Left ventricle myocardium inferior (tissue), 1 donor: Measurements from ENCODE around the gene BPGM. TPM values are rescaled to one million over a fixed set of nuclear protein-coding genes. Genes with fewer than 3 reads are reported as not detected.
"Not testable (repeated sequence)": the region's sequence is repeated elsewhere in the genome, so short reads cannot be mapped to it uniquely, and the experiment has no call there.

Source experiments
- DNase-seq: peaks from one replicate; pipeline ENCODE4 v3.0.0-alpha.2; 2020
- H3K27ac ChIP-seq: fragments of 200-600 bp; replicated peaks from 2 replicates; pipeline ENCODE4 v1.8.0; 2021
- H3K27me3 ChIP-seq: fragments of 200-600 bp; 2 replicates; pipeline ENCODE4 v1.8.0; 2021; ENCODE audit warnings: low read depth
- H3K36me3 ChIP-seq: fragments of 200-600 bp; 2 replicates; pipeline ENCODE4 v1.8.0; 2021
- H3K4me1 ChIP-seq: fragments of 200-600 bp; 2 replicates; pipeline ENCODE4 v1.8.0; 2021
- H3K4me3 ChIP-seq: fragments of 200-600 bp; 2 replicates; pipeline ENCODE4 v1.8.0; 2021; ENCODE audit warnings: mild to moderate bottlenecking, moderate library complexity
- H3K9me3 ChIP-seq: fragments of 200-600 bp; replicated peaks from 2 replicates; pipeline ENCODE4 v1.8.0; 2021
- CTCF ChIP-seq: fragments of 200-600 bp; IDR thresholded peaks from 2 replicates; pipeline ENCODE4 v1.8.0; 2021; ENCODE audit warnings: antibody characterized with exemption, mild to moderate bottlenecking, borderline replicate concordance
- intact Hi-C: fragments of 100-400 bp; cut with micrococcal nuclease; formaldehyde crosslinking; loops from one replicate; pipeline ENCODE4 v1.11.0; 2022
- total RNA-seq: library from RNA; stranded (reverse); fragmentation: NEBNext Ultra II Directional; extraction: Animal tissue kit (Norgen Biotek cat#: 25700); gene quantifications from one replicate; pipeline ENCODE4 v1.2.1, GENCODE V29; 2021
- donor health status: DM: no; HTN: yes; CAD: no; lungs with severe emphysema.

Gene BPGM
- total RNA-seq, 1 donor from 2014 or later: 13.9 TPM

- Histone ChIP-seq H3K27me3 (no peaks in the 10 kb centered on the region), H3K4me1 (no peaks in the 10 kb centered on the region), H3K4me3 (no peak overlapping the region), H3K27ac (no peak overlapping the region), H3K9me3 (no peaks in the 10 kb centered on the region), H3K36me3 (peaks cover 22% of the 10 kb centered on the region)
- DNase-seq: no peak
- intact Hi-C loops: no loop called here
- TF ChIP-seq CTCF: no peak
Observed at GRCh38 chr7:134660242-134660785, 13.7 kb downstream of the BPGM start.

GRCh38 chr7:134660961-134661376, 14.3 kb downstream of the BPGM start:
- DNase-seq: no peak
- Histone ChIP-seq H3K4me3 (no peak overlapping the region), H3K4me1 (no peaks in the 10 kb centered on the region), H3K9me3 (no peaks in the 10 kb centered on the region), H3K27ac (no peak overlapping the region), H3K36me3 (peaks cover 22% of the 10 kb centered on the region), H3K27me3 (no peaks in the 10 kb centered on the region)
- intact Hi-C loops: no loop called here
- TF ChIP-seq CTCF: no peak

DNA sequence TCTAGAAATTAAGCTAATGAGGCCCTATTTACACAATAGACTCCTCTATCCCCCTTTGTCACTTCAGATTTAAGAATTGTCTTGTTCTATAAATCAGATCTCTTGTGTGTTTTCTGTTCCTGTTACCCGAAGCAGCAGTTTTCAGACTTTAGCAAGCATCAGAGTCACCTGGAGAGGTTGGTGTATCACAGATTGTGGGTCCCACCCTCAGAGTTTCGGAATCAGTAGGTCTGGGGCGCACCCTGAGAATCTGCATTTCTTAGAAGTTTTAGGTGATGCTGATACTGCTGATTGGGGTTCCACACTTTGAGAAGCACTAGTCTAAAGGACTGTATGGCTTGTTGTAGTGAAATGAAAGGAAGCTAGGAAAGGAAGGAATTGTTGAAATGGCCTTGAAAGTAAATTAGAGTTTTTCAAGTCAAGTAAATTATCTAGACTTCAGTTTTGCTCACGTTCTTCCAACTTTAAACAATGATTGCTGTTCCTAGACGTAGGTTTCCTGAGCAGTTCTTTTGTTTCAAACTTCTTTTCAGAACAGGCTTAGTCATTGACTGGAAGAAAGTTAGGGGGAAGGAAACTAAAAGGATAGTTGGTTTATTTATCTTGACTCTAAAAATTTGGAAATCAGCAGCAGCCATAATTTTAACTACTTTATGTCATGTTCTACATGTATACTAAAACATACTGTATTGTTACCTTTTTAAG, 15.7 kb downstream of the BPGM start:
- no peaks in the 10 kb centered on the region for H3K4me1 ChIP-seq
- no peak for DNase-seq
- TF ChIP-seq CTCF: no peak
- intact Hi-C loops: no loop called here
- H3K27me3 ChIP-seq: no peaks in the 10 kb centered on the region
- H3K9me3 ChIP-seq: no peaks in the 10 kb centered on the region
- H3K4me3 ChIP-seq: no peak overlapping the region
- H3K27ac ChIP-seq: no peak overlapping the region
- peaks cover 22% of the 10 kb centered on the region for H3K36me3 ChIP-seq

DNA sequence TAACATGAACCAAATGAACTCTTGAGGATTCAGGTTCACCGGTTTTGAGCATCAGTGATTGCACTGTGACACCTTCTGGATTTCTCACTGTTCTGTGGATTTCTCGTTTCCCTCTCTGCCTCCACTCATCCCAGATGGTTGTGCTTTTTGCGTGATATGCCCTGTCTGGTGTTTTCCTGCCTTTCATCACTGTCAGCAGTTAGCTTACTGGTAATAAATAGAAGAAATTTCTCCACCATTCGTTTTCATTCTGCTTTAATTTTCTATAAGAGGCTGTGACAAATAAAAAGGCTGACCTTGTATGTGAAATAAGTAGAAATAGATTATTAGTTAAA, 16.2 kb downstream of the BPGM start:
- H3K27me3 ChIP-seq: no peaks in the 10 kb centered on the region
- intact Hi-C loops: no loop called here
- H3K36me3 ChIP-seq: peaks cover 22% of the 10 kb centered on the region
- TF ChIP-seq CTCF: no peak
- DNase-seq: no peak
- no peaks in the 10 kb centered on the region for H3K4me1 ChIP-seq
- no peaks in the 10 kb centered on the region for H3K9me3 ChIP-seq
- no peak overlapping the region for H3K4me3 ChIP-seq
- H3K27ac ChIP-seq: no peak overlapping the region

GRCh38 chr7:134665045-134665444, 18.4 kb downstream of the BPGM start:
- H3K27me3 ChIP-seq, intact Hi-C loops, H3K9me3 ChIP-seq, H3K4me3 ChIP-seq, H3K27ac ChIP-seq, H3K4me1 ChIP-seq, DNase-seq: not testable (repeated sequence)
- H3K36me3 ChIP-seq: peaks cover 19% of the 10 kb centered on the region

- H3K27ac ChIP-seq: no peak overlapping the region
- peaks cover 15% of the 10 kb centered on the region for H3K4me1 ChIP-seq
- H3K27me3 ChIP-seq: no peaks in the 10 kb centered on the region
- no peaks in the 10 kb centered on the region for H3K9me3 ChIP-seq
- no peak for DNase-seq
- H3K4me3 ChIP-seq: no peak overlapping the region
- H3K36me3 ChIP-seq: peaks cover 1% of the 10 kb centered on the region
- no peak for TF ChIP-seq CTCF
- intact Hi-C loops: no loop called here
Observed at GRCh38 chr7:134667899-134668298, 21.2 kb downstream of the BPGM start.
